ENCODE measurements around the gene SPINT1.
A peak's percentile ranks its signal among the peaks of the same experiment; 100 is the strongest.
"Not testable (repeated sequence)": the region's sequence is repeated elsewhere in the genome, so short reads cannot be mapped to it uniquely, and the experiment has no call there.

SPINT1 gene

GRCh38 chr15:40858706-40859105 is 14.9 kb downstream of the SPINT1 start:
- H3K4me3 Mint-ChIP-seq: no peak overlapping the region
- H3K9me3 Mint-ChIP-seq: no peaks in the 10 kb centered on the region
- ATAC-seq (ENCODE audit: low read depth) (no peak), DNase-seq (ENCODE audit: low spot score in 2 of 2) (no peak)
- no peaks in the 10 kb centered on the region for H3K27me3 Mint-ChIP-seq
- no peak overlapping the region for H3K27ac Mint-ChIP-seq
- peaks cover 8% of the 10 kb centered on the region for H3K36me3 Mint-ChIP-seq
- peaks cover 11% of the 10 kb centered on the region for H3K4me1 Mint-ChIP-seq

GRCh38 chr15:40859206-40859851 is 15.5 kb downstream of the SPINT1 start:
- Mint-ChIP-seq H3K36me3 (peaks cover 5% of the 10 kb centered on the region), H3K4me1 (peaks cover 11% of the 10 kb centered on the region), H3K27ac (no peak overlapping the region), H3K9me3 (no peaks in the 10 kb centered on the region), H3K4me3 (no peak overlapping the region), H3K27me3 (no peaks in the 10 kb centered on the region)
- ATAC-seq (ENCODE audit: low read depth): peak; percentile 78
- DNase-seq (ENCODE audit: low spot score in 2 of 2): peak; percentile 76 to 78

GRCh38 chr15:40861147-40861546 is 17.3 kb downstream of the SPINT1 start:
- not testable (repeated sequence) for H3K36me3 Mint-ChIP-seq; H3K27ac Mint-ChIP-seq; H3K27me3 Mint-ChIP-seq; H3K9me3 Mint-ChIP-seq; DNase-seq (ENCODE audit: low spot score in 2 of 2); ATAC-seq (ENCODE audit: low read depth); H3K4me3 Mint-ChIP-seq
- peaks cover 11% of the 10 kb centered on the region for H3K4me1 Mint-ChIP-seq

GRCh38 chr15:40863660-40864270 is 19.9 kb downstream of the SPINT1 start:
- Mint-ChIP-seq H3K27ac (no peak overlapping the region), H3K9me3 (no peaks in the 10 kb centered on the region), H3K4me3 (no peak overlapping the region), H3K4me1 (peaks cover 9% of the 10 kb centered on the region), H3K36me3 (no peaks in the 10 kb centered on the region), H3K27me3 (no peaks in the 10 kb centered on the region)
- ATAC-seq (ENCODE audit: low read depth): no peak
- no peak for DNase-seq (ENCODE audit: low spot score in 2 of 2)

- H3K36me3 Mint-ChIP-seq: no peaks in the 10 kb centered on the region
- ATAC-seq (ENCODE audit: low read depth) (no peak), DNase-seq (ENCODE audit: low spot score in 2 of 2) (no peak)
- H3K4me1 Mint-ChIP-seq: peaks cover 4% of the 10 kb centered on the region
- no peak overlapping the region for H3K27ac Mint-ChIP-seq
- no peaks in the 10 kb centered on the region for H3K9me3 Mint-ChIP-seq
- no peak overlapping the region for H3K4me3 Mint-ChIP-seq
- no peaks in the 10 kb centered on the region for H3K27me3 Mint-ChIP-seq
Measured at GRCh38 chr15:40867199-40867598, 23.4 kb downstream of the SPINT1 start.

DNA sequence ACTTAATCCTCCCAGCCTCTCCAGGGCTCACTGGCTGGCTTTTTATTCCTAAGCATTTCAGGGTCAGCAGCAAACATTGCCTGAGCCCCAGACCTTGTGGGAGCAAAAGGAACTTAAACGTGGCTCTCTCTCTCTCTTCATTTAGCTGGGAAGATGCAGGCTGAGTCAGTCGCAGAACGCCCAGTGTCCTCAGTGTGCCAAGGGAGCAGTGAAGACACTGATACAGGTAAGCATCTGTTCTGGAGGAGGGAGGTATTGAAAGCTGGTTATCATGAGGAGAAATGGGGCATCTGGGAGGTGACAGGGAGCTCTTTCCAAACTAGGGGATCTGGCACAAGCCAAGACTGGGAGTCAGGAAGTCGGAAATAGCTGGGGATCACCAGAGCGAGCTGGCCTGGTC is 25.8 kb downstream of the SPINT1 start:
- DNase-seq (ENCODE audit: low spot score in 2 of 2) (no peak), ATAC-seq (ENCODE audit: low read depth) (no peak)
- Mint-ChIP-seq H3K27me3 (no peaks in the 10 kb centered on the region), H3K36me3 (no peaks in the 10 kb centered on the region), H3K4me3 (no peak overlapping the region), H3K27ac (no peak overlapping the region), H3K9me3 (no peaks in the 10 kb centered on the region), H3K4me1 (peaks cover 13% of the 10 kb centered on the region)

DNA sequence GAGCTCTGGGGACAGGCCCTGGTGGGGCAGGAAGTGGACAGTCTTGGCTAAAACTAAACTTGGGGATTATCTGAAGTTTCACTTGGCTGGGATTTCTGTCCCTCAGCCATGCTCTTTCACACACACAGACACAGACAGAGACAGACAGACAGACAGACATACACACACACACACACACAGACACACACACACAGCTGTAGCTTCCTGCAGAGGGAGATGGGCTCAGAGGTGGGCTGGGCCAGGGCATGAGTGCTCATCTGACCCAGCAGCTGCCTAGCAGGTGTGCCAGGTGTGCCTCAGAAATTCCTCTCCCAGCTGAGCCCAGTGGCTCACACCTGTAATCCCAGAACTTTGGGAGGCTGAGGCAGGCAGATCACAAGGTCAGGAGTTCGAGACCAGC is 26.9 kb downstream of the SPINT1 start:
- ATAC-seq (ENCODE audit: low read depth): no peak
- Mint-ChIP-seq H3K4me3 (no peak overlapping the region), H3K9me3 (no peaks in the 10 kb centered on the region), H3K27me3 (peaks cover under 1% of the 10 kb centered on the region), H3K4me1 (peaks cover 13% of the 10 kb centered on the region), H3K36me3 (no peaks in the 10 kb centered on the region), H3K27ac (no peak overlapping the region)
- no peak for DNase-seq (ENCODE audit: low spot score in 2 of 2)

DNA sequence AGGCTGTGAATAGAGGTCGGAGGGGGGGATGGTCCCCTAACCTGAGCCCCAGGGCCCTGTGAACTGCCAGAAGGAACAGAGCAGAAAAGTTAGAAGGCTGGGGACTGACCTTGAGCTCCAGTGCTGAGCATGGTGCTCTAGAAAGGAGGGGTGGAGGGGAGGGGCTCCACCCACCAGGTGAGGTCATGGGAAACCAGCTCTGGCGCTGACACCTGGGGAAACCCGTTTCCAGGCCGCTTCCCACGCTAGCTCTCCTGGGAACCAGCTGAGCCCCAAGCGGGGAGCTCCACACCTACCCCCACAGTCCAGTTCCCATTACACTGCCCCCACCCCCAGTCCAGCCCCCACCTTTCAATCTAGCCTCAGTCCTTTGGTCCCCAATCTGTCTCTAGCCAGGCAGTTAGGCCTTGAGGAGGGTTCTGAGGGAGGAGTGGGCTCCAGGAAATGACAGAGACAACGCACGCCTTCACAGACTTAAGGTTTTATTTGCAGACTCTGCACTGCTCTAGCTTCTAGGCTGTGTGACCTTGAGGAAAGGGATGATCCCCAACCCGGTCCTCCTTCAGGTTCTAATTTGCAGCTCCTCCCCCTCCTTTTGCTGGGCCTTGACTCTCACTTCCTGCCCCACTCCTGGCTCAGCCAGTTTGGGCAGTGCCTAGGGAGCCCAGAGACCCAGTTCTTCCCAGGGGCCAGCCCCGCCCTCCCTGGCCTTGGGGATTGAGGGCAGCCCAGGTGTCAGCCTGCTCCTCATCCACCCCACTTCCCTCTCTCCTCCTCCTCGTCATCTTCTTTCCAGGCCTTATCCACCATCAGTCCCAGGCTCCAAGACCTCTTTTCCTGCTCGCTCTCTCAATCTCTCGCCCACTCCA is 28.1 kb downstream of the SPINT1 start:
- ATAC-seq (ENCODE audit: low read depth) (no peak), DNase-seq (ENCODE audit: low spot score in 2 of 2) (no peak)
- Mint-ChIP-seq H3K36me3 (no peaks in the 10 kb centered on the region), H3K9me3 (no peaks in the 10 kb centered on the region), H3K27ac (no peak overlapping the region), H3K4me1 (peaks cover 13% of the 10 kb centered on the region), H3K27me3 (peaks cover 2% of the 10 kb centered on the region), H3K4me3 (no peak overlapping the region)

DNA sequence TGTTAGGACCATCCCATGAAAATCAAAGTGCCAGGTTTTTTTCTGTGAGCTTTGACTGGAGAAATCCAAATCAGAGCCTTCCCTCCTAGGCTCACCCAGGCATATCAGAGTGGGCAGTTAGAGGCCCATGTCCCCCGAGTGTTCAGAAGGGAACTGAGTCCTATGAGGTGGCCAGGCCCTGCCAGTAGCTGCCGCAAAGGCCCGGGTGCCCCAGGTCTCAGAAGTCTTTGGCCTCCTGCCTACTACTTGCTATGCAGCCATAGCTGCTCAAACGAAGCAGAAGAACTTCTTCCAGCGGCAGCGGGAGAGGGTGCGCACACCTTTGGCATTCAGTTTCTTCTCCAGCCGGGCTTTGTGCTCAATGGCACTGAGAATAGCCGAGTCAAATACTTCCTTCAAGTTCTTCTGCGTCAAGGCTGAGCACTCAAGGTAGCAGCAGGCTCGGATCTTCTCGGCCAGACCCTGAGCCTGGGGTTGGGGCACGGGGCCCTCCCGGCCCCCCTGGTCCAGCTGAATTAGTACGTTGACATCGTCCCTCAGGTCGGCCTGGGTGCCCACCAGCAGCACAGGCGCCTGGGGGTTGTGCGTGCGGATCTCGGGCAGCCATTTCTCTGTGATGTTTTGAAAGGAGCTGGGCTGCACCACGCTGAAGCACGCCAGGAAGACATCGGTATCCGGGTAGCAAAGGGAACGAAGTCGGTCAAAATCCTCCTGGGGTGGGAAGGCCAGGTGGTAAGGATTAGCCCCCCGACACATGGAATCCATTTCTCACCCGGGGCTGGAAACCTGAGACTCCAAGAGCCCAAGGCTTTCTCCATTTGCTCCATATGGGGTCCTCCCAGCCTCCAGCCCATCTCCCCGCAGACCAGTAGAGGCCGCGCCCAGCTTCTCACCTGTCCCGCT is 29.2 kb downstream of the SPINT1 start:
- Mint-ChIP-seq H3K9me3 (no peaks in the 10 kb centered on the region), H3K27me3 (peaks cover 2% of the 10 kb centered on the region), H3K4me1 (peaks cover 13% of the 10 kb centered on the region), H3K4me3 (peak overlapping the region; percentile 87), H3K27ac (no peak overlapping the region), H3K36me3 (no peaks in the 10 kb centered on the region)
- no peak for ATAC-seq (ENCODE audit: low read depth)
- no peak for DNase-seq (ENCODE audit: low spot score in 2 of 2)

DNA sequence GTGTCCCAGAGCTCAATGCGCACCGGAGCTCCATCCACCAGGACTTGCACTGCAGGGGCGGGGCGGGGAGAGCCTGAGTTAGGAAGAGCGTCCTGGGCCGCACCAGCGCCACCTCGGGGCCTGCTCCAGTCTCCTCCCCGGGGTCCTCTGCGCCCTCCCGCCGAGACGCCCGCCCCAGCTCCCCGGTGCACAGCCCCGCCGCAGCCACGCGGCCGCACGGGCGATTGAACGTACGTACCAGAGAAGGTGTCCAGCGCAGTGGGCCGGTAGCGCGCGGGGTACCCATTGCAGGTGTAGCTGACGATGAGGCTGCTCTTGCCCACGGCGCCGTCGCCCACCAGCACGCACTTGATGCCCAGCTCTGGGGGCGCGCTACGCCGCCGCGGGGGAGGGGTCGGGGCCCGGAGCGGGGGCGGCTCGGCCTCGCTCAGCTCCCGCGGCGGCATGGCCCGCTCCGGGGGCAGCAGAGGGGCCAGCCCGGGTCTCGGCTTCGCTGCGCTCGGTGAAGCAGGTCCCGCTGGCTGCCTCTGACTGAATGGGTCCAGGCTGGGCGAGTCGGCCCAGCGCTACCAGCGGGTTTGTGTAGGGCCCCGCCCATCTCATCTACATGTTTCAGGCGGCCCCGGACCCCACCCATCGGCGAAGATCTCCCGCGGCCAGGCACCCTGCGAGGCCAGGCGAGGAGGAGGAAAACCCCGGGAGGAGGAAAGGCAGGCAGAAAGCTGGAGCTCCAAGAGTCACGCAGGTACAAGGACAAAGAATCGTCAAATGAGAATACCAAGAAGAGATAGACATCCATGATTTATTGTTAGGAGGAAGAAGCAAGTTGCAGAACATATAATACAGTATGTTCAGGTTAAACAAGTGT is 30.1 kb downstream of the SPINT1 start, which contains the start of gene RHOV:
Gene RHOV, minus strand, starts transcription at position 541 of the 868 bp plus-strand sequence. Its CDS starts 95 bp downstream, at position 446.
- Mint-ChIP-seq H3K27ac (no peak within 1 kb of the TSS), H3K4me3 (peak within 1 kb of the TSS; percentile 87), H3K36me3 (no peaks in the 10 kb centered on the region), H3K27me3 (peaks cover 2% of the 10 kb centered on the region), H3K4me1 (peaks cover 13% of the 10 kb centered on the region), H3K9me3 (no peaks in the 10 kb centered on the region)
- DNase-seq (ENCODE audit: low spot score in 2 of 2) (peak; percentile 34 to 49), ATAC-seq (ENCODE audit: low read depth) (peak; percentile 87)

DNA sequence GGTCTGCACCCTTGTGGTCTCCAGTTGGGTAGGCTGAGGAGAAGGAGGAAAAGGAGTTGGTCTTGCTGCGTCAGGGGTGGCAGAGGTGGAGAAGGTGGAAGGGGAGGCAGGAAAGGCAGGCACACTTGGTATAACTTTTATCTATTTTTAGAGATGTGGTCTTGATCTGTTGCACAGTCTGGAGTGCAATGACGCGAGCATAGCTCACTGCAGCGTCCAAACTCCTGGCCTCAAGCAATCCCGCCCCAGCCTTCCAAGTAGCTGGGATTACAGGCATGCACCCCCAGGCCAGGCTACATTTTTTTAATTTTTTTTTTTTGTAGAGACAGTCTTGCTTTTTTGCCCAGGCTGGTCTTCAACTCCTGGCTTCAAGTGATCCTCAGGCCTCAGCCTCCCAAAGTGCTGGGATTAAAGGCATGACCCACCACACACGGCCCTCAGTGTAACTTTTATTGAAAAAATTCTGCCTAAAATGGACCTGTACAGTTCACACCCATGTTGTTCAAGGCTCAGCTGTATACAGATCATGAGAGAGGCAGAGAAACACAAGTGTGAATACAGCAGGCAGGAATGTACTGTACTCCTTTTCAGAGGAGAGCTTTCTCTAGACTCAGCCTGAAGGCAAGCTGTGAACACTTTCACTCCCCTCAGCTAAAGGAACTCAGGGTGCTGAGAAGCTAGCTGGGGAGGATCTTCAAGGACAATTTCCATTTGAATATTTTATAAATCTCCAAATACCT is 32.3 kb downstream of the SPINT1 start:
- H3K4me3 Mint-ChIP-seq: no peak overlapping the region
- peaks cover 2% of the 10 kb centered on the region for H3K27me3 Mint-ChIP-seq
- no peak for DNase-seq (ENCODE audit: low spot score in 2 of 2)
- ATAC-seq (ENCODE audit: low read depth): no peak
- peaks cover 13% of the 10 kb centered on the region for H3K4me1 Mint-ChIP-seq
- no peaks in the 10 kb centered on the region for H3K9me3 Mint-ChIP-seq
- no peaks in the 10 kb centered on the region for H3K36me3 Mint-ChIP-seq
- H3K27ac Mint-ChIP-seq: no peak overlapping the region

DNA sequence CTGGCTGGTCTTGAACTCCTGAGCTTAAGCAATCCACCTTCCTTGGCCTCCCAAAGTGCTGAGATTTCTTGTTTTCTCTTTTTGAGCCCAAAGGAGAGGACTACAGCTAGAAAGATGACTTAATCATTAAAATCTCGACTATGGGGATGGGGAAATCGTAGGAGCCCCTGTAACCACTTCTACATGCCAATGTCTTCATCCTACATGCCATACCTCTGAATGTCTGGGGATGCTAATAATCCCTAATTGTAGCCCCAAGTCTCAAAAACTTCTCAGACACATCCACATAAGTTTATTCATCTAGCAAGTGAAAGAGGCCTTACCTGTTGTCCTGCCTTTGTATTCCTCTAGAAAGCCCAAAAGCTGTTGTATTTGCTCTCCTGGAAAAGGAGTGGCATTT is 33.8 kb downstream of the SPINT1 start:
- Mint-ChIP-seq H3K4me3 (no peak overlapping the region), H3K27ac (no peak overlapping the region), H3K36me3 (no peaks in the 10 kb centered on the region), H3K27me3 (peaks cover 2% of the 10 kb centered on the region), H3K4me1 (peaks cover 6% of the 10 kb centered on the region), H3K9me3 (no peaks in the 10 kb centered on the region)
- DNase-seq (ENCODE audit: low spot score in 2 of 2) (no peak), ATAC-seq (ENCODE audit: low read depth) (no peak)
